ACHN (cell line): ENCODE data around the gene HYCC2.
"Not testable (repeated sequence)": the region's sequence is repeated elsewhere in the genome, so short reads cannot be mapped to it uniquely, and the experiment has no call there.

Source experiments
- DNase-seq: peaks from one replicate; pipeline ENCODE4 v3.0.0-alpha.2; 2015
- in situ Hi-C: cut with HindIII; loops from 2 replicates; pipeline ENCODE4 v1.10.0; 2017; ENCODE audit warnings: low sequenced_read_pairs, low pct_ligation_motif_present, low pct_unique_long_range_greater_than_20kb

The HYCC2 gene

DNA sequence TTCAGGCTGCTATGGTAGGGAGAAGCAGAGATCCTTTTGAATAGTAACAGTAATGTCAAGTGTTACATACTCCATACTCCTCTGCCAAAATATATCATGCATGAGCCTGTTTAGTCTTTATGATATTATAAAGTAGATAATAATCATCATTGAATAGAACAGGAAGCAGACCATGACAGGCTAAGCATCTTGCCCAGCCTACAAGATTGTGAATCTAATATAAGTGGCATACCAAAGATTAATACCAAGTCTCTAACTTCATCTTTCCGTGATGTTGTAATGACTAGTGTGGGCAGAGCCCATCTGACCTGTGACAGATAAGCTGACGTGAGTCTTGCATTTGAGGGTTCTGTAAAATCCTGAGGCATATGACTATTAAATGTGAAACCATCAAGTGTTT lies 13.4 kb upstream of the HYCC2 start:
- DNase-seq, result no peak
- in situ Hi-C loops, result no loop called here

DNA sequence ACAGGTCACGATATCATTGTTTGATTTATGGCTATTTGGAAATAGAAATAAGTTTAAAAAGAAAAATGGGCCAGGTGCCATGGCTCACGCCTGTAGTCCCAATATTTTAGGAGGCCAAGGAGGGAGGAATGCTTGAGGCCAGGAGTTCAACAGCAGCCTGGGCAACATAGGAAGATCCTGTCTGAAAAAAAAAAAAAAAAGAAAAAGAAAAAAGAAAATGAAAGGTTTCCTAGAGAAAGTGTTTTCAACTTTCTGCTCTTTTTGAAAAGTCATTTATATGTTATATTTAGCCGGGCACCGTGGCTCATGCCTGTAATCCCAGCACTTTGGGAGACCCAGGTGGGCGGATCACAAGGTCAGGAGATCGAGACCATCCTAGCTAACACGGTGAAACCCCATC lies 3.5 kb upstream of the HYCC2 start:
- DNase-seq, result no peak
- in situ Hi-C loops, result no loop called here

DNA sequence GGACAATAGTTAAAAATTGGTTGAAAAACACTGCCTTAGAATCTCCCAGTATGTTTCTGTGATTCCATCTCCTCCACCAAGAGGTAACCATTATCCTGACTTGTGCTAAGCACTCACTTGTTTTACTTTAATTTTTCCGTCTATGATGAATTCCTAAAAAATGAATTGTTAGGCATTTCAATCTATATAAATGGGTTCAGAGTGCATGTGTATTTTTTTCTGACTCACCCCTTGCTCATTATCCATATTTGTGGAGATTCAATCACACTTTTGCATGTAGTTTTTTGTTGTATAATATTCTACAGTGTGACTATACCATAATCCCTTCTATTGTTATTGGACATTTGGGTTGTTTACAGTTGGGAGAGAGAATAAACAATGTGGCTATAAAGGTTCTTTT lies 1.6 kb upstream of the HYCC2 start:
- no peak for DNase-seq
- in situ Hi-C loops, result no loop called here

DNA sequence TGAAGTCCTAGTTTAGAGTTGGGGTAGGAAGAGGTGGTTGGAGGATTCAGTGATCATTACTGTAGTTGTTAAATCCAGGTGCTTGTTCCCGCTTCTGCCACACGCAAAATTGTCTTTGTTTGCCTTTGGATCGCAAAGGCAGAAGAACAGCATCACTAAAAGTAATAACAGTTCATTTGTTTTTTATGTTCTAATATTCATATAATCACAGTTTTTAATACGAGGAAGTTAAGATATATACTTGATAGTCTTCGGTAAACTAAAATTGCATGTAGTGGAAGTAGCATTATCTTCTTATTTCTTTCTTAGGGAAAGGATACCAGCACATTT lies 695 bp upstream of the HYCC2 start:
- no peak for DNase-seq
- in situ Hi-C loops, result no loop called here

DNA sequence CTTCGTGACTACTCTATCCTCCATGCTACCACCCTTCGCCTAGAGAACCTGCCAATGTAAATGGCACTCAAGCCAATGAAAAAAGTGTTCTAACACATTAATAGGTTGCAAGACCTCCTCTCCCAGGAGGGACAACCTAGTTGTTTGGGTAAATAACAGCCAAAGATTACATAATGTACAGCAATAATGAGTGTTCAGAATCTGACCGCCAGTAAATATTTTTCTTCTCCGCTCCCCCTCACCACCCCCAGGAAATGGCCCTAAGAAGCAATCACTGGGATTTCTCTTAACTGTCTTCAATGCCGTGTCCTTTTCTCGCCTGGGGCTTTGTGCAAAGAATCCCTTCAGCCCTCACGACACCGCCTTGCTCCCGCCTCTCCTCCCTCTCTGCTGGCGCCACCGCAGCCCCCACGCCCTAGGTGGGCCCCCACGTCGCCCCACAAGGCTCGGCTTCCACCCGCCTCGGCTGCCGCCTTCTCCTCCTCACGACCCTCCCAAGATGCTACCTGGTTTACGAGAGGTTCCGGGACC lies 458 bp downstream of the HYCC2 start:
- in situ Hi-C loops, result no loop called here
- DNase-seq, result peak; percentile 29

DNA sequence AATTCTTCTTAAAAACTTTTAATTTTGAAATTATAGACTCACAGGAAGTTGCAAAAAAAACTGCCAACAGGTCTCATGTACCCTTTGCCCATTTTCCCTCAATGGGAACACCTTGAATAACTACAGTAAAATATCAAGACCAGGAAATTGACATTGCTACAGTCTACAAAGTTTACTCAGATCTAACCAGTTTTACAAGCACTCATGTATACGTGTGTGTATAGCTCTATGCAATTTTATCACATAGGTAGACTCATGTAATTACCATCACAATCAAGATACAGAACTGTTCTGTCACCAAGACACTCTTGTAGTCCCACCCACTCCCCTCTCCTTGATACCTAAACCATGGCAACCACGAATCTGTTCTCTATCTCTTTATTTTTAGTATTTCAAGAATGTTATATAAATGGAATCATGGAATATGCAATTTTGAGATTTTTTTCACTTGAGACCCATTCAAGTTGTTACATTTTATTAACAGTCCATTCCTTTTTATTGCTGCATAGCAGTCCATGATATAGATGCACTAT lies 6.6 kb downstream of the HYCC2 start:
- DNase-seq, result no peak
- in situ Hi-C loops, result no loop called here

DNA sequence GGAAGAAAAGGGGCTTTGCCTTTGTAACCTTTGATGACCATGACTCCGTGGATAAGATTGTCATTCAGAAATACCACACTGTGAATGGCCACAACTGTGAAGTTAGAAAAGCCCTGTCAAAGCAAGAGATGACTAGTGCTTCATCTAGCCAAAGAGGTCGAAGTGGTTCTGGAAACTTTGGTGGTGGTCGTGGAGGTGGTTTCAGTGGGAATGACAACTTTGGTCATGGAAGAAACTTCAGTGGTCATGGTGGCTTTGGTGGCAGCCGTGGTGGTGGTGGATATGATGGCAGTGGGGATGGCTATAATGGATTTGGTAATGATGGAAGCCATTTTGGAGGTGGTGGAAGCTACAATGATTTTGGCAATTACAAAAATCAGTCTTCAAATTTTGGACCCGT lies 8.0 kb downstream of the HYCC2 start:
- DNase-seq, in situ Hi-C loops: not testable (repeated sequence)

DNA sequence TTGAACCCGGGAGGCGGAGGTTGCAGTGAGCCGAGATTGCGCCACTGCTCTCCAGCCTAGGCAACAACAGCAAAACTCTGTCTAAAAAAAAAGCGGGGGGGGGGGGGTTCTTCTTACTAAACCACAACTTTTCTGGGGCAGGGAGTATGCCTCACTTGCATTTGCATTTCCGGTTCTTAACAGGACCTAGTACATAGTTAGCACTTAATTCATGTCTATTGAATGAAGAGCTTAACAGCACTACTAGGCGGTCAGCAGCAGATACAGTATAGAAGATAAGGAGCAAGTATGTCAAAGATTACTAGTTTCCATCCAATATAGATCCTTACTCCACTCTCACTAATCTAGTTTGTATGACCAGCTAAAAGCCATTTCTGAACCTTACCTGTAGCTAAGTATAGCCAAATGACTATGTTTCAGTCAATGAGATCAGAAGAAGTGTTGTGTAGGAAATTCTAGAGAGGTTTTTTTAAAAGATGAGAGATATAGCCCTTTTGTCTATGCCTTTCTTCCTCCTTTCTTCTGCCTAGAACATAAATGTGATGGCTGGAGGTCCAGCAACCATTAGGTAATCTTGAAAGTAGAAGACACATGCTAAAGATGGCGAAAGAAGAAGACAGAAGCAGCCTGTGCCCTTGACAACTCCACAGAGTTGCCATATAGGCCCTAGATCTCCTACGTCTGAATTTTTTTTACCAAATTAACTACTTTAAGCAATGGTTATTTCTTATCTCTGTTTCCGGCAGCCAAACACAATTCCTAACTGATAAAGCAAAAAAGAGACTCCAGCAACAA lies 11.3 kb downstream of the HYCC2 start:
- in situ Hi-C loops, result no loop called here

DNA sequence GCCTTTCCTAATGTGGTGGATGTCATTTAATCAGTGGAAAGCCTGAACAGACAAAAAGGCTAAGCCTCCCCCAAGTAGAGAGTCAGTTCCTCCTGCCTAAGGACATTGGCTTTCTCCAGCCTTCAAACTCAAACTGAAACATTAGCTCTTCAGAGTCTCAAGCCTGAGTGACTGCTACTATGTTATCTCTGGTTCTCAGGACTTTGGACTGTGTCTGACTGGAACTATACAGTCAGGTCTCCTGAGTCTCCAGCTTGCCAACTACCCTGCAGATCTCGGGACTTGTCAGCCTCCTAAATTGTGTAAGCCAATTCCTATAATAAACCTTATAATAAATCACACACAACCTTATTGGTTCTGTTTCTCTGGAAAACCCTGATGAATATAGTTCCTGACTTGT lies 12.6 kb downstream of the HYCC2 start:
- in situ Hi-C loops, result no loop called here
- DNase-seq, result no peak

More for the DNA sequence above, 11.3 kb downstream of the HYCC2 start:
- no peak for DNase-seq

DNA sequence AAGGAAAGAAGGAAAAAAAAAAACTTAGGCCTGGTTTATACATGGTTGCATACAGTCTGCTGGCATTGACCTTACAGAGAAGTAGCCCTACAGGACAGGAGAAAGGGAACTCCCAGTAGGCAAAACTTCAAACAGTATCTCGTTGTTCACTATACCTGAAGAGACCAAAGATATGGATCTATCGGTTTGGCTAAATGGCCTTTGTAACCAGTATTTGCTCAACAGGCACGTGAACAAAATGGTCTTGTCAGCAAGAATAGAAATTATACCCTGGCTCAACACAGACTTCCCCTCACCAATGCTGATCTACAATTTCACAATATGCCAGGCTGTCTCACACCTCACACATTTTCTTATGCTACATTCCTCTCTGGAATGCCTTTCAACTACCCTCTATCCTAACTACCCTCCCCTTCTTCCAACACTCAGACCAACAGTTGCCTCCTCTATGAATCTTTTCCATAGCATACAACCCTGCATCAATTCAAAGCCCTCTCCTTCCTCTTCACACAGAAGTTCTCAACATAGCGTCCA lies 13.7 kb downstream of the HYCC2 start:
- in situ Hi-C loops, result no loop called here
- DNase-seq, result no peak

DNA sequence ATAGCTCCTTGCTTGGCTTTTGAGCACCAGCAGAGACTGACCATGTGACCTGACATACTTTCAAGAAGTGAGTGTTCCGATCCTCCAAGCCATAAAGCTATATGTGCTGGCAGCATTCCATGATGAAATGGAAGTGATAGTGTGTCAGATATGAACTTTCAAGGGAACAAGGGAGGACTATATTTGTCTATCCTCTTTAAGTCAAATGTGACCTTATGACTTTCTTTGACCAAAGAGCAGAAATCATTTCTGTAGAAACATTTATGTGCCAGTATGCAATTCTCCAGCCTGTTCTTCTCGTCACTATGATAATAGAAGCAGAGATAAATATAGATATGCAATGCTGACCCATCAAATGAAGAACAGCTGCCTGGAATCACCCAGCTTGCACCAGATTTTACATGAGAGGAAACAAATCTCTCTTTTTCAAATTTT lies 14.4 kb downstream of the HYCC2 start:
- in situ Hi-C loops, result no loop called here
- DNase-seq, result no peak

DNA sequence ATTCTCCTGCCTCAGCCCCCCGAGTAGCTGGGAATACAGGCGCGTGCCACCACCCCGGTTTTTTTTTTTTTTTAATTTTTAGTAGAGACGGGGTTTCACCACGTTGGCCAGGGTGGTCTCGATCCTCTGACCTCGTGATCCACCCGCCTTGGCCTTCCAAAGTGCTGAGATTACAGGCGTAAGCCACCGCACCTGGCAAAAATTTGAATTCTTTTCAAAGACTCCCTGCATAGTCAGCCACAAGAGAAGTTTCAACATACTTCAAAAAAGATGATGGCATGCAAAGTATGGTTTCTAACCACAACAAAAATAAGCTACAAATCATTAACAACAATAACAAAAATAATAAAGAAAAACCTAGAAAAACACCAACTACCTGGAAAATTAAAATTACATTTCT lies 22.0 kb downstream of the HYCC2 start:
- in situ Hi-C loops, result no loop called here
- DNase-seq, result no peak

DNA sequence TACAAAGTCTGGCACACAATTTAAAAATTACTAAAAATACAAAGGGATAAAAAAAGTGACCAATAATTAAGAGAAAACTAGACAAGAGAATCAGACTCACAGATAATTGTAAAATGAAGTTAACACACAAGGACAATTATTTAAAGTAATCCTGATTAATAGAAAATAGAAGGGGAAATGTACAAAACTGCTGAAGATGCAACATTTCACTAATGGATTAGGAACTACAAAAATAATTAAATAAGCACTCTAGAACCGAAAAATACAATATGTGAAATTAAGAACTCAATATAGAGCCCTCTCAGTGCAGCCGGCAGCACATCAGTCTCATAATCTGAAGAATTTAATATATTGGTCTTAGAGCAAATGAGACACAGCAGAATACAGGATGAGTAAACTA lies 24.6 kb downstream of the HYCC2 start:
- in situ Hi-C loops, result no loop called here
- DNase-seq, result no peak

DNA sequence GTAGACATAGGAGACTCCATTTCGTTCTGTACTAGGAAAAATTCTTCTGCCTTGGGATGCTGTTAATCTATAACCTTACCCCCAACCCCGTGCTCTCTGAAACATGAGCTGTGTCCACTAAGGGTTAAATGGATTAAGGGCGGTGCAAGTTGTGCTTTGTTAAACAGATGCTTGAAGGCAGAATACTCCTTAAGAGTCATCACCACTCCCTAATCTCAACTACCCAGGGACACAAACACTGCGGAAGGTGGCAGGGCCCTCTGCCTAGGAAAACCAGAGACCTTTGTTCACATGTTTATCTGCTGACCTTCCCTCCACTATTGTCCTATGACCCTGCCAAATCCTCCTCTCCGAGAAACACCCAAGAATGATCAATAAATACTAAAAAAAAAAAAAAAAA lies 28.4 kb downstream of the HYCC2 start:
- DNase-seq, in situ Hi-C loops: not testable (repeated sequence)

DNA sequence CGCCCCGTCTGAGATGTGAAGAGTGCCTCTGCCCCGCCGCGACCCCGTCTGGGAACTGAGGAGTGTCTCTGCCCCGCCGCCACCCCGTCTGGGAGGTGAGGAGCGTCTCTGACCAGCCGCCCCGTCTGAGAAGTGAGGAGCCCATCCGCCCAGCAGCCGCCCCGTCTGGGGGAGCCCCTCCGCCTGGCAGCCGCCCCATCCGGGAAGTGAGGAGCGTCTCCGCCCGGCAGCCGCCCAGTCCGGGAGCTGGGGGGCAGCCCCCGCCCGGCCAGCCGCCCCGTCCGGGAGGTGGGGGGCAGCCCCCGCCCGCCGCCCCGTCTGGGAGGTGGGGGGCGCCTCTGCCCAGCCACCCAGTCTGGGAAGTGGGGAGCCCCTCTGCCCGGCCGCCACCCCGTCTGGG lies 29.0 kb downstream of the HYCC2 start:
- DNase-seq, in situ Hi-C loops: not testable (repeated sequence)

DNA sequence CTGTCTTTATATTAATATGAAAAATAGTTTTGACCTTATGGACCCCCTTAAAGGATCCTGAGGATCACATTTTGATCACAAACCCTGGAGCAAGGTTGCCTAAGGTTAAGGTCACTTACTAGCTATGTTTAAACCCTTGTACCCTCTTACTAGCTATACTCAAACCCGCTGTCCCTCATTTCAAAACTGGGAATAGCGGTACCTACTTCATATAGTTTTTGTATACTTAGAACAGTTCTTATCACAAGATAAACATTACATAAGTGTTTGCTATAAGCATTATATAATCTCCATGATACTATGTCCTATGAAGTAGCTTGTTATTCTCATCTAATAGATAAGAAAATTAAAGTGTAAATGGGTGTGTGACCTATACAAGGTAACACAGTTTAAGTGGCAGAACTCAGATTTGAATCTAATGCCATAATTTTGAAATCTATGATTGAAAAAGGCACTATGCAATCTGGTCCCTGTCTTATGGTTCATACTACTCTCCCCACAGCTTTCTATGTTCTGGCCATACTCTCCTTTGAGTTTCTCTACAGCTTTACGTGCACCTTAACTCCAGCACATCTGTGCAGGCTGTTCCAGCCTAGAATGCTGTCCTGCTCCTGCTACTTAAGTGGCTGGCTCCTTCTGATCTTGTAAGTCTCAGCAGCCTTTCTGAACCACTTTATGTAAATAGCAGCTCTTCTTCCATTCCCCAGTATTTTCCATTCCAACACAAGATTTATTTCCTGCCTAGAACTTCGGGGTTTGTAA lies 30.4 kb downstream of the HYCC2 start:
- in situ Hi-C loops, result no loop called here
- DNase-seq, result no peak

DNA sequence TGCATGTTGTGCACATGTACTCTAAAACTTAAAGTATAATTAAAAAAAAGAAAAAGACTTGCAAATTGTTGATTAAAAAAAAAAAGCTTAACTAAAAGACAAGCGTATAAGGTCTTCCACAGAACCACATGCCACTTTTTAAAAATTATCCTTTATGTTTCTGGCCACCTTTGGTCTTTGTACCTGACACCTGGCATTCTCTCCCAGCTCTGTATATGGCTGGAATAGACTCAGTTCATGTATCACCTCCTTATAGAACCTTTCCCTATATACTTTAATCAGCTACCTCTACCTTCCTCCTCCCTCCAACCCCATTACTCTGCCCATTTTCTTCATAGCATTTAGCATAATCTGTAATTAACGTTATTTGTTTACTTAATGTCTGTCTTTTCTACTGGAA lies 32.6 kb downstream of the HYCC2 start:
- DNase-seq, result no peak
- in situ Hi-C loops, result no loop called here

DNA sequence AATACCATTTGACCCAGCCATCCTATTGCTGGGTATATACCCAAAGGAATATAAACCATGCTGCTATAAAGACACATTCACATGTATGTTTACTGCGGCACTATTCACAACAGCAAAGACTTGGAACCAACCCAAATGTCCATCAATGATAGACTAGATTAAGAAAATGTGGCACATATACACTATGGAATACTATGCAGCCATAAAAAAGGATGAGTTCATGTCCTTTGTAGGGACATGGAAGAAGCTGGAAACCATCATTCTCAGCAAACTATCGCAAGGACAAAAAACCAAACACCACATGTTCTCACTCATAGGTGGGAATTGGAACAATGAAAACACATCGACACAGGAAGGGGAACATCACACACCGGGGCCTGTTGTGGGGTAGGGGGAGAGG lies 33.1 kb downstream of the HYCC2 start:
- DNase-seq, in situ Hi-C loops: not testable (repeated sequence)

DNA sequence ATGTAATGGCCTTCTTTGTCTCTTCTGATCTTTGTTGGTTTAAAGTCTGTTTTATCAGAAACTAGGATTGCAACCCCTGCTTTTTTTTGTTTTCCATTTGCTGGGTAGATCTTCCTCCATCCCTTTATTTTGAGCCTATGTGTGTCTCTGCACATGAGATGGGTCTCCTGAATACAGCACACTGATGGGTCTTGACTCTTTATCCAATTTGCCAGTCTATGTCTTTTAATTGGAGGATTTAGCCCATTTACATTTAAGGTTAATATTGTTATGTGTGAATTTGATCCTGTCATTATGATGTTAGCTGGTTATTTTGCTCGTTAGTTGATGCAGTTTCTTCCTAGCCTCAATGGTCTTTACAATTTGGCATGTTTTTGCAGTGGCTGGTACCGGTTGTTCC lies 37.1 kb downstream of the HYCC2 start:
- in situ Hi-C loops, DNase-seq: not testable (repeated sequence)
